COR-L47 (cell line): Measurements from ENCODE around the gene SLC19A1.
"Not testable (repeated sequence)": the region's sequence is repeated elsewhere in the genome, so short reads cannot be mapped to it uniquely, and the experiment has no call there.

ENCODE experiments used
- DNase-seq: peaks from one replicate; lab custom pipeline; 2025; lab: John Stamatoyannopoulos, UW

Gene SLC19A1

DNA sequence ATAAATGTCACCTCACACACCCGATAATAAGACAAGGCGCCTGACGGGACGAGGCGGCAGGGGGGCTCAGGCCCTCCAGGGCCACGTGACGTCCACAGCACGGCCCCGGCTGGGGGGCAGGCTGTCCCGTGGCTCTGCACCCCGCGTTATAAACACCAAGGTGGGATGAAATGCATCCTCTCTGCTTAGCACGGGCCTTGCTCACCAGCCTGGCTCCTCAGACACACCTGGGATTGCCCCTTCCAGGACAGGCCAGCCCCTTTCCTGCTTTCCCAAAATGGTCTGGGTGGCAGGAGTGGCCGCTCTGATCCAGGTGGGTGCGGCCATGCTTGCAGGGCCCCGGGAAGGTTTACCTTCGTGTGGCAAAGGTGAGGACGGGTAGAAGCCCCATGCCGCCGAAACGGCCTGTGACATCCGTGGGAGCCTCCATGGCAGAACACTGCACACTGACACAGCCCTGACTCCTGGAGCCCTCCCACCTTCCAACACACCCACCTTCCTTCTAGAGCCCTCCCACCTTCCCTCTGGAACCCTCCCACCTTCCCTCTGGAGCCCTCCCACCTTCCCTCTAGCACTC, 35.9 kb downstream of the SLC19A1 start:
- DNase-seq = no peak

DNA sequence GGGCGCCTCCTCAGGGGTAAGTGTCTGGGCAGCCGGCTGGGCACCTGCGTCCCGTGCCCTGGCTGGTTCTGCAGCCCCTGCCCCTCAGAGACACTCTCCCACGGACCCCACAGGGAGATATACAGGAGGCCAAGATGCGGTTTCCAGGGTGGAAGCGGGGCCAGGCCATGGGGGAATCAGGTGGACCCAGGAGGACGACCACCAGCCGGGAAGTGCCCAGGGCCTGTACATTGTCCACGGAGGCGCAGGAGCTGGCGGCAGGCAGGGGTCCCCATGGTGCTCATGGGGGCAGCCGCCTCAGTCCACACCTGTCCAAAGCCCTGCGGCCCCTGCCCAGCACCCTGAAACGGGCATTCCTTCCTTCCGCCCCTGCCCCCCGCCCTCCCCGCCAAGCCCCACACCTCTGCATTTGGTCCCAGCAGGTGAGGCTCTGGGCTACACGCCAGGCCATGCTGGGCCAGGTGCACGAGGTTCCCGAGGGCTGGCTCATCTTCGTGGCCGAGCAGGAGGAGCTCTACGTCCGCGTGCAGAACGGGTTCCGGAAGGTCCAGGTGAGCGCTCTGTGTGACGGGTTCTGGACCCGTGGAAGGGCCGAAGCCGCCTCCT, 36.7 kb downstream of the SLC19A1 start:
- peak; percentile 87 for DNase-seq

DNA sequence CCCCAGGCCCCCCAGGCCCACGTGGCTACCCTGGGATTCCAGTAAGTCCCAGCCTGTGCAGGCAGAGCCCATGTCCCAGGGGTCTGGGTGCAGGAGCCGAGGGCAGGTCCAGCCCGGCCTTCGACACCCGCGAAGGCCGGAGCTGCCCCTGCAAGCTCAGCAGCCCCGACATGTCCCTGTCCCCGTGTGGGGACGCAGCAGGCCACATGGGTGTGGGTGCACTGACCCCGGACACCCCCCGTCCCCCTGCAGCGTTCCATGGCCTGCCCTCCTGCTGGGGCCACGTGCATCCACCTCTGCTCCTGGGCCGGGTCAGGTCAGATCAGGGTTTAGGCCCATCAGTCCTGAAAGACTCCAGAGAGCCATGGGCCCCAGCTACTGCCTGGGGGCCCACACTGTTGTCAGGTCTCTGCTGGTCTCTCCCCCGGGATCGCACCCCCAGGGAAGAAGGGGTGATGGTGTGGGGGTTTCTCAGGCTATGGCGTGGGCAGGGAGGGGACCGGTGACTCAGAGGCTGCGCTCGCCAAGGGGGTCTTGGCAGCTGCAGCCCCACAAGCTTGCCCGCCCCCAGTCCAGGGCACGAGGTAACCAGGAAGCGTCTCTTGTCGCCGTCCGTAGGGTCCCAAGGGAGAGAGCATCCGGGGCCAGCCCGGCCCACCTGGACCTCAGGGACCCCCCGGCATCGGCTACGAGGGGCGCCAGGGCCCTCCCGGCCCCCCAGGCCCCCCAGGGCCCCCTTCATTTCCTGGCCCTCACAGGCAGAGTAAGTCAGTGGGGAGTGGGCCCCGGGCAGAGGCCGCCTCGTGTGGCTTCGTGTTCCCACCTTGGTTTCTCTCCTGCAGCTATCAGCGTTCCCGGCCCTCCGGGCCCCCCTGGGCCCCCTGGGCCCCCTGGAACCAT, 37.5 kb downstream of the SLC19A1 start:
- no peak for DNase-seq

DNA sequence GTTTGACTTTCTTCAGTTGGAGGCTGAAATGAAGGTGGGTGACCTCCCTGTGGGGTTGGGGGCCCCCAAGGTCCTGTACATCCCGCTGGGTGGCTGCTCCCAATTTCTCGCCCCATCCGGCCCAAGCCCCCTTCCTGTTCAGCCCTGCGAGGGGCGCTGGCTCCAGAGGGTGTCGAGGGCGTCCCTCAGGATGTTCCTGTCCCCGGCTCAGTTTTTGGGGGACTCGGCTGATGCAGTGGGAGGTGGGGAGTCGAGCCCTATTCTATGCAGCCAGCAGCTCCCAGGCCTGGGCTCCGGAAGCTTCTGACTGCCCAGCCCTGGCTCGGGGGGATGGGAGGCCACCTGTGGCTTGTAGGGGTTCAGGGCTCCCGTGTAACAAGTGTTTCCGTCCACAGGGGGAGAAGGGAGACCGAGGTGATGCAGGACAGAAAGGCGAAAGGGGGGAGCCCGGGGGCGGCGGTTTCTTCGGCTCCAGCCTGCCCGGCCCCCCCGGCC, 38.2 kb downstream of the SLC19A1 start:
- no peak for DNase-seq

DNA sequence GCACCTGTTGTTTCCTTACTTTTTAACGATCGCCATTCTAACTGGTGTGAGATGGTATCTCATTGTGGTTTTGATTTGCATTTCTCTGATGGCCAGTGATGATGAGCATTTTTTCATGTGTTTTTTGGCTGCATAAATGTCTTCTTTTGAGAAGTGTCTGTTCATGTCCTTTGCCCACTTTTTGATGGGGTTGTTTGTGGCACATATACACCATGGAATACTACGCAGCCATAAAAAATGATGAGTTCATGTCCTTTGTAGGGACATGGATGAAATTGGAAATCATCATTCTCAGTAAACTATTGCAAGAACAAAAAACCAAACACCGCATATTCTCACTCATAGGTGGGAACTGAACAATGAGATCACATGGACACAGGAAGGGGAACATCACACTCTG, 39.0 kb downstream of the SLC19A1 start:
- not testable (repeated sequence) for DNase-seq

DNA sequence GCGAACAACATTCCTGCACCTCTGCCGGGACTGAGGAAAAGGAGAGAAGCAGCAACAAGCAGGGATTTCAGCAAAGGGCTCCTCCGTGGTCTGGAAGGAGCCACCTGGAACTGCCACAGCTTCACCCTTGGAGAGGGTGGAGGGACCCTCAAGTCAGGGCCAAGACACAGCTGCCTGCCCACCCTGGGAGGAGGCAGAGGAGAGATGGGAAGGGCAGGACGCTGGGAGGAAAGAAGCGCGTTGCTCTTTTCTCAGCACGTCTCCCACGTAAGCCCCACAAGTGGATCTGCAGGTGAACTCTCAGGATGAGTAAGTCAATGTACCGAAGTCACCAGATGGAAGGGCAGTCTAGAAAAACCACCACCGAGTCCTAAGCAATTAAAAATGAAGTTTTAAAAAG, 39.6 kb downstream of the SLC19A1 start:
- DNase-seq = no peak

DNA sequence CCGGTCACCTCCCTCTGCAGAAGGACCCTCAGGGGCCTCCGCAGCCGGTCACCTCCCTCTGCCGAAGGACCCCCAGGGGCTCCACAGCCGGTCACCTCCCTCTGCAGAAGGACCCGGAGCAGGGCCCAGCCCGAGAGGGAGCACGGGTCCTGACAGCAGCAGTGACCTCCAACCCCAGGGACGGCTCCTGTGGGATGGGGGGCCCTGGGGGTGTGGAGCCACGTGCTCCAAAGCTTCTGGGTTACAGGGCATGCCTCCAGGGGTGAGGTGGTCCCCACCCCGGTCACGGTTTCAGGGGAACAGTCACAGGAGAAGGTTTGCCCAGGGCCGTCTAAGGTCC, 40.3 kb downstream of the SLC19A1 start:
- no peak for DNase-seq

DNA sequence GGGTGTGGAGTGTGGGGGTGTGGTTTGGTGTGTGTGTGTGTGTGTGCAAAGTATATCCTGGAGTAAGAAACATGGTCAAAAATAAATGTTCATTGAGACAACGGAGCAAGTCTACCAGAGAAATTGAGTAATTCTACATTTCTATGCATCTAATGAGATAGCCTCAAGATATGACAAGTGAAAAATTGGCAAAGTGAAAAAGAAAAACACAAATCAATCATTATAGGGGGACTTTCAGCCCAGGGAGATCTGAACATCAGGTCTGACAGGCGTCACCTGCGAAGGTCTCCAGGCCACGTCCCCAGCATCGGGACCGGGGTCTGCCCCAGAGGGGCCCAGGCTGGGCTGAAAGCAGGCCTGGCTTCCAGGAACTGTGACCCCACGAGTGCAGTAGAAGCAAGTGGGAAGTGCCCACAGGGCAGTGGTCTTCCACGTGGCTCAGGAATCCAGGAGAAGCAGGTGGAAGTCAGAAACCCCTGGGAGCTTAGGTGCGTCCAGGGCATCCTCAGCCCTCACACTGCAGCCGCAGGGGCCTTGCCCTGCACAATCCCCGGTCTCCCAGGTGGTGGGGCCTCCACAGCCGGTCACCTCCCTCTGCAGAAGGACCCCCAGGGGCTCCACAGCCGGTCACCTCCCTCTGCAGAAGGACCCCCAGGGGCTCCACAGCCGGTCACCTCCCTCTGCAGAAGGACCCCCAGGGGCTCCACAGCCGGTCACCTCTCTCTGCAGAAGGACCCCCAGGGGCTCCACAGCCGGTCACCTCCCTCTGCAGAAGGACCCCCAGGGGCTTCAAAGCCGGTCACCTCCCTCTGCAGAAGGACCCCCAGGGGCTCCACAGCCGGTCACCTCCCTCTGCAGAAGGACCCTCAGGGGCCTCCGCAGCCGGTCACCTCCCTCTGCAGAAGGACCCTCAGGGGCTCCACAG, 40.9 kb downstream of the SLC19A1 start:
- DNase-seq = not testable (repeated sequence)

DNA sequence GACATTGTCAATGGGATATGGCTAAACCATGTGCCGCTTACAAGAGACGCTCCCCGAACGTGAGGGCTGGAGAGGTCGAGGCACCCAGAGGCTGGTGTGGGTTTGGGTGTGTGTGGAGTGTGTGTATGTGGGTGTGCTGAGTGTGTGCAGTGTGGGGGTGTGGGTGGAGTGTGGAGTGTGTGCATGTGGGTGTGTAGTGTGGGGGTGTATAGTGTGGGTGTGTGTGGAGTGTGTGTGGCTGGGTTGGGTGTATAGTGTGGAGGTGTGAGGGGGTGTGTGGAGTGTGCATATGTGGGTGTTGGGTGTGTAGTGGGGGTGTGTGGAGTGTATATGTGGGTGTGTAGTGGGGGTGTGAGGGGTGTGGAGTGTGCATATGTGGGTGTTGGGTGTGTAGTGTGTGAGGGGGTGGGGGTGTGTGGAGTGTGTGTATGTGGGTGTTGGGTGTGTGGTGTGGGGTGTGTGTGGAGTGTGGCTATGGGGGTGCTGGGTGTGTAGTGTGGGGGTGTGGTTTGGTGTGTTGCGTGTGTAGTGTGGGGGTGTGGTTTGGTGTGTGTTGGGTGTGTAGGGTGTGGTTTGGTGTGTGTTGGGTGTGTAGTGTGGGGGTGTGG, 42.2 kb downstream of the SLC19A1 start:
- no peak for DNase-seq

DNA sequence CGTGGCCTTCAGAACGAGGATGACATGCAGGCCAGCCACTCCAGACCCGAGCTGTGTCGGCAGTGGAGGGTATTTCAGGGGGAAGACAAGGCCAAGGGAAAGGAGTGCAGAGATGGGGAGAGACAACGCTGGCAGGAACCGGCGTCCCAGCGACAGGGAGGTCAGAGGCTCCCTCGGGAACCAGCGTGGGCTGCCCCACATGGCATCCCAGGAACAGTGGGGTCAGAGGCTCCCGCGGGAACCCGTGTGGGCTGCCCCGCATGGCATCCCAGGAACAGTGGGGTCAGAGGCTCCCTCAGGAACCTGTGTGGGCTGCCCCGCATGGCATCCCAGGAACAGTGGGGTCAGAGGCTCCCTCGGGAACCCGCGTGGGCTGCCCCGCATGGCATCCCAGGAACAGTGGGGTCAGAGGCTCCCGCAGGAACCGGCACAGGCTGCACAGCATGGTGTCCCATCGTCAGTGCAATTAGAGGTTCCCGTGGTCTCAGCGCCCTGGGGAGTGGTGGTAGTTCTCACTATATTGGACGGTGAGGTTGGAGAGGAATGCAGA, 43.0 kb downstream of the SLC19A1 start:
- no peak for DNase-seq

DNA sequence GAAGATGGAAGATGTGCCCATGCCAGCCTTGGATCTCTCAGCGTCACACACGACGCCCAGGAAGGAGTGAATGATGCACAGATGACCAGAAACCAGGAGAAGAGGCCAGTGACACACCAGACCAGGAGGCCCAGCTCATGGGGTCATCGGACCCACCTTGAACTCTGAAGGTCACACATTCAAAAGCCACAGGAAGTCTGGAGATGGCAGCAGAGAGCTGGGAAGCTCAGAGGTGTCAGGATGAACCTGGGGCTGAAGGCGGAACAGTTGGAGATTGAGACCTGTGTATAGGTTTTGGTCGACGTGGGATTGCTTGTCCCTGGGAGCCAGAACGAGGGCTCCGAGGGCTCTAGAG, 43.6 kb downstream of the SLC19A1 start:
- DNase-seq = no peak

DNA sequence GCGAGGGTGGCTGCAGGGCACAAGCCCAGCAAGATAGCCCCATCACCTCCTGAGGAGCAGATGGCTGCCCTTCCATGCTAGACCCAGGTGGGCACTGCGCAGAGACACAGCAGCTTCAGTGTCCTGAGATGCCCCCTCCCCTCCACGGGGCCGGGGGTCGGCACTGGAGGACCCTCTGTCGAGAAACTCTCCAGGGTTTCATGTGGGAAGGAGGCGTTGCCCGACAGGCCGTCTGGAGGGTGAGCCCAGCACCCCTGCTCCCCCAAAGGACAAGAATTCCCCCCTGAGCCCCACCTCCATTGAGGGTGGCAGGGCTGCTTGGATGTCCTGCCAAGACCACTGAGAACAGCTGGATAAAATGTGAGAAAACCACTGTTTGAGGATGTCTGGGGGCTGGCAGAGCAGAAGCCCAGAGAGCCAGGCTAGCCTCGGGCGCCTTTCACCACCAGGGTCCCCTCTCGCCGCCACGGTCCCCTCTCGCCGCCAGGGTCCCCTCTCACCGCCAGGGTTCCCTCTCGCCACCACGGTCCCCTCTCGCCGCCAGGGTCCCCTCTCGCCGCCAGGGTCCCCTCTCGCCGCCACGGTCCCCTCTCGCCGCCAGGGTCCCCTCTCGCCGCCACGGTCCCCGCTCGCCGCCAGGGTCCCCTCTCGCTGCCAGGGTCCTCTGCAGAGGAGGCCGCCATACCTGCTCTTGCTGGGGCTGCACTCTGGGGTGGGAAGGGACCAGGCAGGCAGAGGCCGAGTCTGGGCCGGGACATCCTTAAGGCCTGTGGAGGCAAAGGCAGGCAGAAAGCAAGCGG, 44.2 kb downstream of the SLC19A1 start:
- no peak for DNase-seq

DNA sequence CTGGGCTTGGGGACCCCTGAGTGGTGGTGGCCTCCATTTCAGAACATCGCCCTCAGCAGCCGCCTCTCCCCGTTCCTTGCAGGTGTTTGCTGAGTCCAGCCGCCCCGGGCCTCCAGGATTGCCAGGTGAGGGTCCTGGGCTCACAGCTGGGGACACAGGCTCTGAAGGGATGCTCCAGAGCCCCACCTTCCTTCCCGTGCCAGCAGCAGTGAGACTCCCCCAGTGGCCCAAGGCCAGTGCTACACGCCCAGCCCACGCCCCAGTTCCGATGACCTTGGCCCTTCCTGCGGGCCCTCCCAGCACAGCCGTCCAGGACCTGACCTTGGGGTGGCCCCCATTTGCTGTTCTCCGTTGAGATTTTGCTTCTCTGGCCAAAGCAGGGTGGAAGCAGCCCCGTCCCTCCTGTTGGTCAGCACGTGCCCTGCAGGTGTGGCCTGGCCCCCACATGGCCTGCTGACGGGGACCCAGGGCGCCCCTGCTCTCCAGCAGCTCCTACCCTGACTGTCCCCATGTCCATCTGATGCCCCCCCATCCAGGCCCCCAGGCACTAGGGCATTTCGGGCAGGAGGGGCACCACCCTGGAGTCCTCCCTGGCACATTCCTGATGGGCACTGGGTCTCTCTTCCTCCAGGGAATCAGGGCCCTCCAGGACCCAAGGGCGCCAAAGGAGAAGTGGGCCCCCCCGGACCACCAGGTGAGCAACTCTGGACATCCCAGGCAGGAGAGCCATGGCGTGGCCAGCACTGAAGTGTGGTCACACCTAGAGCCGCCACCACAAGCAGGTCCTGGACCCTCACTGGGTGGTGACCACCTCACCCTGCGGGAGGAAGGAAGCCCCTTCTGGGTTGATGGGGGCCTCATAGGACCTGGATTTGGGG, 45.0 kb downstream of the SLC19A1 start:
- DNase-seq = no peak

DNA sequence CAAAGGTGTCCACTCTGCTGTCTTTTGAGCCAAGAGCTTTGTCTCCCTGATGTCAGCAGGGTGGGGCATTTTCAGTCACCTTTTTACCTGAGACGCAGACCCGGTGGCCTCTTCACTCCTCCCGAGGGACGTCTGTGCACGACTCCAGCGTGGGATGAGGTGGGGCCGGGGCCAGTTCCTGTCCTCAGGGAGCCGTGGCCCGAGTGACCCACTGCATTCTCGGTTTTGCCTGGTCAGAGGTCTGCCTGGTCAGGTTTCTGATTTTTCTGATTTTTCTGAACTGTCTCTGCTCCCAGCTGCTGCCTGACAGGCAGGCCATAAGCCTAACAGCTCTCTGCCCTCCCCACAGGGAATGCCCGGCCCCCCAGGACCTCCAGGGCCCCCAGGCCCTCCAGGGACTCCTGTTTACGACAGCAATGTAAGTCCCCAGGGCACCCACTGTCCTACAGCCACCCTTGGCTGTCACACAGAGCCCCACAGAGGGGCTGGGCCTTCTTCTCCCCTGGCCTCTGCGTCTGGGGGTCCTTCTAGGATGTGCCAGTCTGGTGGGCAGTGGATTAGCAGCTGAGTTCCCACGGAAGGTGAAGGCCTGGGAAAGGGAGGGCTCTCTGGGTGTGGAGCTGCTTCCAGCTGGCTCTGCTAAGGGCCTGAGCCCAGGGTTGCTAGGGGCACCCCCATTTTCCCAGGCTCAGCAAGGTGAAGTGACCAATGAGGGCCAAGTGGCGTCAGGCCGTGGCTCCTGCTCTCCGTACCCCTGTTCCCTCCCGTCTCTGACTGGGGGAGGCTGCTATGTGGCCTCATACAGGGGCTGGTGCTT, 45.9 kb downstream of the SLC19A1 start:
- DNase-seq = no peak

DNA sequence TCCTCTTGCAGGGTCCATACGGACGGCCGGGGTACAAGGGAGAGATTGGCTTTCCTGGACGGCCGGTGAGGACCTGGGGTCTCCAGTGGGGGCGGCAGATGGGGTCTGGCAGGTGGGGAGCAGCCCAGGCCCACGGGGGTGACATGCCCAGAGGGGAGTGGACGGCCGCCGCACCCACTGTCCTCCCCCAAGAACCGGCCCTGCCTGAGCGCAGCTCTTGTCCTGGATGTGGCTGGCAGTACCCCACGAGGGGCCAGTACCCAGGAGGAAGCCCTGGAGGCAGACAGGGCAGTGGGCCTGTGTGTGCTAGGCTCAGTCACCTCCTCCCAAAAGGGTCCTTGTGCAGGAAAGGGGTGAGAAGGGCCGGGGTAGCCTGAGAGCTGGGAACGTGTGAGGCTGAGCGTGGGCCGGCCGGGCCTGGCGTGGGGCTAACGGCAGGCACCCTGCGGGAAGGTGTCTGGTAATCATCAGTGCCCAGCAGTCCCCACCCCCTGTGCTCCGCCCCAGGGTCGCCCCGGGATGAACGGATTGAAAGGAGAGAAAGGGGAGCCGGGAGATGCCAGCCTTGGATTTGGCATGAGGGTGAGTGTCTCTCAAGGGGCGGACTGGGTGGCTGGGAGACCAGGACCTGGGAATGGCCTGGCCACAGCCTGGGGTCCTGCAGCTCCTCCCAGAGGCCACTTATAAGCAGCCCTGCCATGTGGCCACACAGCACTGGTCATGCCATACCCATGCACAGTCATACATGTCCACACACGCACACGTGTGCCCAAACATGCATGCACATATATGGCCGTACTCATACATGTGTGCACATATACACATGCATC, 47.2 kb downstream of the SLC19A1 start:
- DNase-seq = no peak

DNA sequence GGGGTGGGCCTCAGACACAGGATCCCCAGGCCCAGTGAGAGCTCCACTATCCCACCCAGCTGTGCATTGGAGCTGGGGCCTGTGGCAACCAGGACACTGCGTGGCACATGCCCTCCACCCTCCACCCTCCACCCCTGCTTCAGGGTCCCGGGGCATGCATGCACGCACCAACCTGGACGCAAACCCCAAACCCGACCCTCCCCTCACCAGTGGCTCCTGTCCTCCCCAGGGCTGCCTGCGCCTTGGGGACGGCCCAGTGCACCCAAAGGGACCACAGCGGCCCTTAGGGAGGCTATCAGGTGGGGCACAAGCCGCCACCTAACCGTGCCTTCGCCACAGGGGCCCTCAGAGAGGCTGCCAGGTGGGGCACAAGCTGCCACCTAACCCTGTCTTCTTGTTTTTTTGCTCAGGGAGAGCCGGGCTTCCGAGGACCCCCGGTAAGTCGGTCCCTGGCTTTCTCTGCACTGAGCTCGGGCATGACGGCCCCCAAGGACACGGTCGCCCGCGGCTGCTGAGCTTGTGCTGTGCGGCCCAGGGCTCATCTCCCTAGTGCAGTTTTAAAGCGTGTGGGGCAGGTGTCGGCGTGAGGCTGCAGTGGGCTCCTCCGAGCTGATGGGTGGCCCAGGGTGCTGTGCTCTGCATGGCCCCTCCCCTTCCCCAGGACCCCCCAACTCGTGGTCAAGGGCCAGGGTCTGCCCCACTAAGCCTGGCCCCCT, 47.9 kb downstream of the SLC19A1 start:
- no peak for DNase-seq

DNA sequence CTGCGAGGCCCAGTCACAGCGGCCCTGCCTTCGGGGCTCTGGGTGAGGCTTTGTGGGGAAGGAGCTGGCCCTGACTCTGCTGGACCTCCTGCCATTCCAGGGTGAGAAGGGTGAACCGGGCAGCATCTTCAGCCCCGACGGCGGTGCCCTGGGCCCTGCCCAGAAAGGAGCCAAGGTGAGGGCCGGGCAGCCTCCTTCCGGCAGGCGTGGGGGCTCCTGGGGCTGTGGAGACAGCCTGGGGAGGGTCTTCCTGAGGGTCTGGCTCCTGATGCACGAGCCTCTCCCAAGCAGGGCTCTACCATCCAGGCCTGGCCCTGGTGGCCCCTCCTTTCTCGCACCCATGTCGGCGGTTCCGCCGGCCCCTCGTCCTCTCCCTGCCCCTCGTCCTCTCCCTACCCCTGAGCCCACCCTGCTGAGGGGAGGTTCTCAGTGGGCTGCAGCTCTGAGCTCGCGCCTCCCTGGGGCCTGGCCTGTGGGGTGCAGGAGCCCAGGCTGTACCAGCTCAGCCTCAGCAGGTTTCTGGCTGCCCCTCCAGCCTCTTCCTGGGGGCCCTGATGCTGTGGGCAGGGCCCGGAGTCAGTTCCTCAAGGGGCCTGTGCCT, 48.7 kb downstream of the SLC19A1 start:
- no peak for DNase-seq
